ENCODE measurements around the gene KRT75. TPM values are rescaled to one million over a fixed set of nuclear protein-coding genes. Genes with fewer than 3 reads are reported as not detected.

The KRT75 gene
- total RNA-seq, 1 donor from 2014 or later = not detected

DNA sequence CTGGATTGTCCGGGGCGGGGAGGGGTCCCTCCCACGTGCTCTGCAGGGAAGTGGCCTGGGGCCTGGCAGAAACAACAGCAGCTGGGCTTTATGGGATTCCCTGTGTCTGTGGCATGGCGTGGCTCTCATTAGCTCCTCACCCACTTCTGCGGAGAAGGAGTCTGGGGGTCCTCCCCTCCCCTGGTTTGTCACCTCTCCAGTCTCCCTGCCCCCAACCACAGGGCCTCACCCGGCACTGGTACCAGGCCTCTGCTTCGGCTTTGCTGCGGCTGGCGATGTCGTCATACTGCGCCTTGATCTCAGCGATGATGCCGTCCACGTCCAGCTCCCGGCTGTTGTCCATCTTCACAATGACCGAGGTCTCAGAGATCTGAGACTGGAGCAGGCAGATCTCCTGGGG lies 34.4 kb downstream of the KRT75 start:
- Mint-ChIP-seq H3K36me3 (no peaks in the 10 kb centered on the region), H3K4me3 (no peak overlapping the region), H3K4me1 (peaks cover 5% of the 10 kb centered on the region), H3K27me3 (ENCODE audit: insufficient read depth, low read depth) (peaks cover 5% of the 10 kb centered on the region), H3K9me3 (no peaks in the 10 kb centered on the region), H3K27ac (no peak overlapping the region)
- H3K4me3 ChIP-seq = no peak overlapping the region
- H3K4me2 ChIP-seq = no peak overlapping the region
- no peaks in the 10 kb centered on the region for H3K79me2 ChIP-seq (ENCODE audit: low read depth)
- no peaks in the 10 kb centered on the region for H3F3A ChIP-seq (ENCODE audit: low read depth)
- TF ChIP-seq, protein P1, sequence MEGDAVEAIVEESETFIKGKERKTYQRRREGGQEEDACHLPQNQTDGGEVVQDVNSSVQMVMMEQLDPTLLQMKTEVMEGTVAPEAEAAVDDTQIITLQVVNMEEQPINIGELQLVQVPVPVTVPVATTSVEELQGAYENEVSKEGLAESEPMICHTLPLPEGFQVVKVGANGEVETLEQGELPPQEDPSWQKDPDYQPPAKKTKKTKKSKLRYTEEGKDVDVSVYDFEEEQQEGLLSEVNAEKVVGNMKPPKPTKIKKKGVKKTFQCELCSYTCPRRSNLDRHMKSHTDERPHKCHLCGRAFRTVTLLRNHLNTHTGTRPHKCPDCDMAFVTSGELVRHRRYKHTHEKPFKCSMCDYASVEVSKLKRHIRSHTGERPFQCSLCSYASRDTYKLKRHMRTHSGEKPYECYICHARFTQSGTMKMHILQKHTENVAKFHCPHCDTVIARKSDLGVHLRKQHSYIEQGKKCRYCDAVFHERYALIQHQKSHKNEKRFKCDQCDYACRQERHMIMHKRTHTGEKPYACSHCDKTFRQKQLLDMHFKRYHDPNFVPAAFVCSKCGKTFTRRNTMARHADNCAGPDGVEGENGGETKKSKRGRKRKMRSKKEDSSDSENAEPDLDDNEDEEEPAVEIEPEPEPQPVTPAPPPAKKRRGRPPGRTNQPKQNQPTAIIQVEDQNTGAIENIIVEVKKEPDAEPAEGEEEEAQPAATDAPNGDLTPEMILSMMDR (IDR thresholded peaks at IDR 0.05) = no peak
- TF ChIP-seq EZH2 (IDR thresholded peaks at IDR 0.05) (no peak), EZH2phosphoT487 (IDR thresholded peaks at IDR 0.05) (no peak)
- no peaks in the 10 kb centered on the region for H3K36me3 ChIP-seq
- H3K27me3 ChIP-seq = no peaks in the 10 kb centered on the region
- no peaks in the 10 kb centered on the region for H4K20me1 ChIP-seq (ENCODE audit: low read depth)
- H3K4me1 ChIP-seq = peaks cover 4% of the 10 kb centered on the region
- H3K9me3 ChIP-seq (ENCODE audit: low read depth) = no peaks in the 10 kb centered on the region
- no peak overlapping the region for H3K9ac ChIP-seq
- DNase-seq (ENCODE audit: low spot score) = no peak
- H2AFZ ChIP-seq (replicated peaks) = no peak overlapping the region
- H3K27ac ChIP-seq = no peak overlapping the region

DNA sequence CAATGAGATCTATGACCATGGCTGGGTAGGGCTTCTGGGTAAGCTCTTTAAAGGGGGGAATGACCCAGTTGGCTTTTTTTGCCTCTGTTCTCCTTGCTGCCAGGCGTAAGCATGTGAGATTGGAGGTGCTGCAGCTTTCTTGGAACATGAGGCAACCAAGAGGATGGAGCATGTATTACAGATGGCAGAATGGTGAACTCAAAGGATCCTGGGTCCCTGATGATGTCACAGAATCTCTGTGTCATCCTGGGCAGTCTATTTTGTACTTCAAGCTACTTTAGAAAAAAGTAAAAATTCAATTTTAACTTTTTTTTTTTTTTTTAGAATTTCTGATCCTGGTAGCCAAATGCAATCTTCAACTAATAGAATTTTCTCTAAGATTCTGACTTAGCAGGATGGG lies 36.0 kb downstream of the KRT75 start:
- Histone ChIP-seq H3K79me2 (ENCODE audit: low read depth) (no peaks in the 10 kb centered on the region), H3F3A (ENCODE audit: low read depth) (no peaks in the 10 kb centered on the region), H2AFZ (replicated peaks) (no peak overlapping the region), H4K20me1 (ENCODE audit: low read depth) (no peaks in the 10 kb centered on the region), H3K4me3 (no peak overlapping the region), H3K9ac (no peak overlapping the region), H3K27me3 (no peaks in the 10 kb centered on the region), H3K36me3 (no peaks in the 10 kb centered on the region), H3K27ac (no peak overlapping the region), H3K9me3 (ENCODE audit: low read depth) (no peaks in the 10 kb centered on the region), H3K4me1 (peaks cover 4% of the 10 kb centered on the region), H3K4me2 (no peak overlapping the region)
- no peak for DNase-seq (ENCODE audit: low spot score)
- H3K4me1 Mint-ChIP-seq = peaks cover 3% of the 10 kb centered on the region
- no peaks in the 10 kb centered on the region for H3K9me3 Mint-ChIP-seq
- H3K4me3 Mint-ChIP-seq = no peak overlapping the region
- H3K27ac Mint-ChIP-seq = no peak overlapping the region
- peaks cover 7% of the 10 kb centered on the region for H3K27me3 Mint-ChIP-seq (ENCODE audit: insufficient read depth, low read depth)
- TF ChIP-seq EZH2 (IDR thresholded peaks at IDR 0.05) (no peak), EZH2phosphoT487 (IDR thresholded peaks at IDR 0.05) (no peak)
- TF ChIP-seq, protein P1 (IDR thresholded peaks at IDR 0.05) = no peak
- H3K36me3 Mint-ChIP-seq = no peaks in the 10 kb centered on the region

DNA sequence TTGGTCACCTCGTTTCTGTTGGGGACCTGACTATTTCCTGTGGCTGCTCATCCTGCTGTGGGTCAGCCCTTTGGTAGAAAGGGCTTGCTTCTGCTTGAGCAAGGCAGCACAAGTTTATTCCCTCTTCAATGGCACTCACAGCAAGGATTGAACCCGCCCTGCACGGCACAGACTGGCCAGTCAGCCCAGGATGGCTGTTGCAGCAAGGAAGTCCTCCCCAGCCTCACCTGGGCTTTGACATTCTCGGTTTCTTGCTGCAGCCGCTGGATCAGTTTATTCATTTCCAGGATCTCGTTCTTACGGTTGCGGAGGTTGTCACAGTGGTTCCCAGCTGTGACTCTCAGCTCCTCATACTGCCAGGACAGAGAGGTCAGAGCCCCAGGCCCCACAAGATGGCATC lies 37.5 kb downstream of the KRT75 start:
- Mint-ChIP-seq H3K36me3 (no peaks in the 10 kb centered on the region), H3K27ac (no peak overlapping the region), H3K4me1 (no peaks in the 10 kb centered on the region), H3K27me3 (ENCODE audit: insufficient read depth, low read depth) (peaks cover 8% of the 10 kb centered on the region), H3K9me3 (no peaks in the 10 kb centered on the region), H3K4me3 (no peak overlapping the region)
- Histone ChIP-seq H3F3A (ENCODE audit: low read depth) (no peaks in the 10 kb centered on the region), H3K27me3 (no peaks in the 10 kb centered on the region), H4K20me1 (ENCODE audit: low read depth) (no peaks in the 10 kb centered on the region), H2AFZ (replicated peaks) (no peak overlapping the region), H3K4me1 (no peaks in the 10 kb centered on the region), H3K36me3 (no peaks in the 10 kb centered on the region), H3K9me3 (ENCODE audit: low read depth) (no peaks in the 10 kb centered on the region), H3K79me2 (ENCODE audit: low read depth) (no peaks in the 10 kb centered on the region), H3K4me2 (no peak overlapping the region), H3K27ac (no peak overlapping the region), H3K4me3 (no peak overlapping the region), H3K9ac (no peak overlapping the region)
- DNase-seq (ENCODE audit: low spot score) = no peak
- TF ChIP-seq, protein P1 (IDR thresholded peaks at IDR 0.05) = no peak
- no peak for TF ChIP-seq EZH2 (IDR thresholded peaks at IDR 0.05)
- TF ChIP-seq EZH2phosphoT487 (IDR thresholded peaks at IDR 0.05) = no peak

Data from neural progenitor cell (in vitro differentiated cells).